Suprapubic skin (tissue), 3 donors: ENCODE results near the gene EIF2AK3.

Experiments used
- CTCF ChIP-seq, 2 donors: fragments of 200-600 bp in 1 of 2; fragments of 450-650 bp in 1 of 2; sonication (generic) in 1 of 2; IDR thresholded peaks; one replicate each; pipeline ENCODE4 v1.5.1; 2016 to 2019; ENCODE audit warnings: antibody characterized with exemption in 2 of 2, mild to moderate bottlenecking in 1 of 2, moderate library complexity in 1 of 2
- EP300 ChIP-seq: sonication (generic); formaldehyde crosslinking; IDR thresholded peaks from one replicate; pipeline ENCODE4 v1.6.1; 2017; ENCODE audit warnings: antibody characterized with exemption

DNA sequence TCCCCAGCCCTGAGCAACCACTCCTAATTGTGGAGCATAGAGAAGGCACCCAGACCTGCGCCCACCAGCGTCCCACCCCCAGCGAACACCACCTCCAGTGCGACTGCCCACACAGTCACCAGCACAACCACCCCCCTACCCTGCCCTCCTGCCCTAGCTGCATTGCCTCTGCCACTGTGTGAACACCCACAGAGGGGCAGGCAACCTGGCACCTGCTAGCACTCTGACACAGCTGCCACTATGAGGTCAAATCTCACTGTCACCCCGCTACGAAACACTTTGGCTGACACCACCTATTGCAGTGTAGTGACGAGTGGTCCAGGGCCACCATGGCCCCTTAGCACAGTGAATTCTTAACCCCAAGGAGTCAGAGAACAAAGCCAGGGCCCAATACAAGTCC lies 14.1 kb upstream of the EIF2AK3 start:
- TF ChIP-seq CTCF (IDR thresholded peaks at IDR 0.05): no peak
- no peak for TF ChIP-seq EP300
